ENCODE data around the gene CPSF4. TPM values are rescaled to one million over a fixed set of nuclear protein-coding genes. Genes with fewer than 3 reads are reported as not detected.
"Not testable (repeated sequence)": the region's sequence is repeated elsewhere in the genome, so short reads cannot be mapped to it uniquely, and the experiment has no call there.

Gene CPSF4
- total RNA-seq, 4 donors from 2014 or later, result 23.7 to 41.6 (median 28.3) TPM

DNA sequence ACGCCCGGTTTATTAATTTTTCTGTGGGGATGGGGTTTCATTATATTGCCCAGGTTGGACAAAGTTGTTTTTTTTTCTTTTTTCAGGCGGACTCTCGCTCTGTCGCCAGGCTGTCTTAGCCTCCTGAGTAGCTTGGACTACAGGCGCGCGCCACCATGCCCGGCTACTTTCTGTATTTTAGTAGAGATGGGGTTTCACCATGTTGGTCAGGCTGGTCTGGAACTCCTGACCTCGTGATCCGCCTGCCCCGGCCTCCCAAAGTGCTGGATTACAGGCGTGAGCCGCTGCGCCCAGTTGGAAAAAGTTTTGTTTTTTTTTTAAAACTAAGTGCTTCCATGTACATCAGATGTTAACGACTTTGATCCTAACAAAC lies 61.9 kb downstream of the CPSF4 start:
- WGBS, 2 donors, result 51 to 56% methylated on average over 16 of the region's 16 CpGs
- intact Hi-C loops (cut with DNase I; ENCODE audit: low total_unique reads), result no loop called here
- no peak for DNase-seq (ENCODE audit: low spot score in 2 of 2)
- TF ChIP-seq POLR2A (IDR thresholded peaks at IDR 0.05), result no peak
- TF ChIP-seq, protein P1, sequence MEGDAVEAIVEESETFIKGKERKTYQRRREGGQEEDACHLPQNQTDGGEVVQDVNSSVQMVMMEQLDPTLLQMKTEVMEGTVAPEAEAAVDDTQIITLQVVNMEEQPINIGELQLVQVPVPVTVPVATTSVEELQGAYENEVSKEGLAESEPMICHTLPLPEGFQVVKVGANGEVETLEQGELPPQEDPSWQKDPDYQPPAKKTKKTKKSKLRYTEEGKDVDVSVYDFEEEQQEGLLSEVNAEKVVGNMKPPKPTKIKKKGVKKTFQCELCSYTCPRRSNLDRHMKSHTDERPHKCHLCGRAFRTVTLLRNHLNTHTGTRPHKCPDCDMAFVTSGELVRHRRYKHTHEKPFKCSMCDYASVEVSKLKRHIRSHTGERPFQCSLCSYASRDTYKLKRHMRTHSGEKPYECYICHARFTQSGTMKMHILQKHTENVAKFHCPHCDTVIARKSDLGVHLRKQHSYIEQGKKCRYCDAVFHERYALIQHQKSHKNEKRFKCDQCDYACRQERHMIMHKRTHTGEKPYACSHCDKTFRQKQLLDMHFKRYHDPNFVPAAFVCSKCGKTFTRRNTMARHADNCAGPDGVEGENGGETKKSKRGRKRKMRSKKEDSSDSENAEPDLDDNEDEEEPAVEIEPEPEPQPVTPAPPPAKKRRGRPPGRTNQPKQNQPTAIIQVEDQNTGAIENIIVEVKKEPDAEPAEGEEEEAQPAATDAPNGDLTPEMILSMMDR (IDR thresholded peaks at IDR 0.05), result no peak
- H3K4me3 ChIP-seq (ENCODE audit: low read depth, poor library complexity, severe bottlenecking), result peak overlapping the region; percentile 98

GRCh38 chr7:99501236-99501635 lies 62.5 kb downstream of the CPSF4 start:
- H3K4me3 ChIP-seq (ENCODE audit: low read depth, poor library complexity, severe bottlenecking); intact Hi-C loops (cut with DNase I; ENCODE audit: low total_unique reads); DNase-seq (ENCODE audit: low spot score in 2 of 2): not testable (repeated sequence)
- WGBS, 2 donors, result 92 to 95% methylated on average over 12 of the region's 12 CpGs

GRCh38 chr7:99504281-99504602 lies 65.5 kb downstream of the CPSF4 start:
- DNase-seq (ENCODE audit: low spot score in 2 of 2), result no peak
- intact Hi-C loops (cut with DNase I; ENCODE audit: low total_unique reads), result no loop called here

DNA sequence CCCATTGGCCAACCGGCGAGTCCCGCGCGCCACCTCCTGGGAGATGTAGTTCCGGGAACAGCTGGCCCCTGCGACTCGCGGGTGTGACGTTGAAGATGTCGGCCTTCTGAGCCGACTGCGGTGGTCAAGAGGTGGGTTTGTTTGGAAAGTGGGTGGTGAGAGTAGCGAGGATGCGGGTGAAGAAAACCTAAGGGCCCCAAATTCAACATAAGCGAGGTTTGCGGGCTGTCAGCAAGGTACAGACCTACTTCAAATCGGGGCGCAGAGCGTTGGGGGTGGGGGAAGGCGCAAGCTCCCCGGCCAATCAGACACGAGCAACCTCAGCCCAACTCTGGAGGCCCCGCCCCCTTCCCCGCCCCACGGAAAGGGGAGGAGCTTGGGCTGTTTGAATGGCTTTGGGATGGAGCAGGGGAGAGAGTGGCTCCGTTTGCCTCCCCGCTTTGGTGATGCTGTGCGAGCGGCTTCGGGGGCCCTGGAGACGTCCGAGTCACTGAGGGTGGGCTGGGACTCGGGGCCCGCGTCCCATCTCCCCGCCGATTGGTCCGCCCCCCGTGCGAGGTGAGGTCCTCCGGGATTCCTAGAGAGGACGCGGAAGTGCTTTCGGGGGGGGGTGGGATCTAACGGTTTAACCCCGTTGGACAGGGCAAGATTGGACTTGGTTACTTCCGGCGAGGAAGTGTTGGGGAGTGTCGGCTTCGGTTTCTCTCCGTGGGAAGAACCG lies 66.0 kb downstream of the CPSF4 start, which contains the start of gene ZKSCAN5:
TSS of gene ZKSCAN5 (plus strand) at position 60 of the 721 bp plus-strand sequence. CDS start 1,383 bp downstream, outside the sequence.
- intact Hi-C loops (cut with DNase I; ENCODE audit: low total_unique reads), result no loop called here
- peak in 1 of 2 donors; percentile 47 for TF ChIP-seq POLR2A (IDR thresholded peaks at IDR 0.05)
- TF ChIP-seq, protein P1 (IDR thresholded peaks at IDR 0.05), result no peak
- peak; percentile 97 to 100 for DNase-seq (ENCODE audit: low spot score in 2 of 2)
- H3K4me3 ChIP-seq (ENCODE audit: low read depth, poor library complexity, severe bottlenecking), result peak within 1 kb of the TSS; percentile 64
- 0 to 1% methylated on average over 41 to 42 of the region's 53 CpGs for WGBS, 2 donors

More at GRCh38 chr7:99504281-99504602, 65.5 kb downstream of the CPSF4 start:
- TF ChIP-seq, protein P1 (IDR thresholded peaks at IDR 0.05), result no peak
- TF ChIP-seq POLR2A (IDR thresholded peaks at IDR 0.05), result no peak
- WGBS, 2 donors, result 9% methylated on average over 17 to 19 of the region's 19 CpGs
- peak overlapping the region; percentile 64 for H3K4me3 ChIP-seq (ENCODE audit: low read depth, poor library complexity, severe bottlenecking)

DNA sequence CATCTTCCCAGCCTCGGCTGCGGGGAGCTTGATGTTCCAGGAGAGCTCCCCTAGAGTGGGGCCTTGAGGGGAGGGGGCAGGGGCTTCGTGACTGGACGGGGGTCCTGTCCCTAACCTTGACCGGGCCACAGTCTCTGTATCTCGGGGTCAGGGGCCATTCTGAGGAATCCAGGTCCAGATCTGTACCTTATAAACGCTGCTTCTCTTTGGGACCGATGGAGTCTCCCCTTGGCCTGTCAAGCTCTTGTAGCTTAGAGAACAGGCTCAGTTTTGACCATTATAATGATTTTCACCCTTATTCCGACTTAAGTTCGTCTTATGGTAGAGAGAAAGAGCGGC lies 66.5 kb downstream of the CPSF4 start:
- H3K4me3 ChIP-seq (ENCODE audit: low read depth, poor library complexity, severe bottlenecking), result peak overlapping the region; percentile 64
- intact Hi-C loops (cut with DNase I; ENCODE audit: low total_unique reads), result no loop called here
- no peak for DNase-seq (ENCODE audit: low spot score in 2 of 2)
- WGBS, 2 donors, result 2 to 4% methylated on average over 11 of the region's 11 CpGs
- TF ChIP-seq, protein P1 (IDR thresholded peaks at IDR 0.05), result no peak
- no peak for TF ChIP-seq POLR2A (IDR thresholded peaks at IDR 0.05)

Other genes starting within 250 kb of the CPSF4 start
- gene KPNA7, start 230.8 kb upstream of the CPSF4 start, total RNA-seq, result under 1 TPM in 1 of 4 donors, not detected in 3; 0.26 TPM
- not detected for gene MYH16, start 166.1 kb upstream of the CPSF4 start, total RNA-seq
- 100 to 1,000 TPM; 108 to 140 (median 123) TPM for gene ARPC1A, start 113.0 kb upstream of the CPSF4 start, total RNA-seq
- gene ARPC1B, start 64.2 kb upstream of the CPSF4 start, total RNA-seq, result 10 to 100 TPM; 51.4 to 83.1 (median 54.3) TPM
- 10 to 100 TPM; 64.8 to 81.8 (median 73.9) TPM for gene PDAP1, start 30.3 kb upstream of the CPSF4 start, total RNA-seq
- 10 to 100 TPM; 48.2 to 71.0 (median 58.5) TPM for gene BUD31, start 30.0 kb upstream of the CPSF4 start, total RNA-seq
- gene PTCD1, start 145 bp upstream of the CPSF4 start, total RNA-seq, result 10 to 100 TPM in 1 of 4 donors, 1 to 10 TPM in 3; 8.5 to 14.2 (median 9.5) TPM
- 100 to 1,000 TPM; 332 to 806 (median 519) TPM for gene ATP5MF, start 27.2 kb downstream of the CPSF4 start, total RNA-seq
- gene ZNF789, start 33.9 kb downstream of the CPSF4 start, total RNA-seq, result 1 to 10 TPM; 1.9 to 5.3 (median 3.3) TPM
- 10 to 100 TPM; 26.2 to 55.0 (median 40.5) TPM for gene ZNF394, start 61.3 kb downstream of the CPSF4 start, total RNA-seq
- 1 to 10 TPM; 3.9 to 6.7 (median 5.7) TPM for gene ZKSCAN5, start 65.7 kb downstream of the CPSF4 start, total RNA-seq
- 1 to 10 TPM; 4.3 to 8.8 (median 6.5) TPM for gene FAM200A, start 113.2 kb downstream of the CPSF4 start, total RNA-seq
- gene ZNF655, start 119.7 kb downstream of the CPSF4 start, total RNA-seq, result 100 to 1,000 TPM; 102 to 261 (median 114) TPM
- 1 to 10 TPM; 1.7 to 4.6 (median 2.6) TPM for gene TMEM225B, start 159.3 kb downstream of the CPSF4 start, total RNA-seq
- 10 to 100 TPM; 19.4 to 38.0 (median 23.7) TPM for gene ZSCAN25, start 178.0 kb downstream of the CPSF4 start, total RNA-seq
- 100 to 1,000 TPM in 2 of 4 donors, 10 to 100 TPM in 2; 36.9 to 195 (median 79.4) TPM for gene CYP3A5, start 241.1 kb downstream of the CPSF4 start, total RNA-seq

Measured in lower leg skin (tissue), 4 donors.